ENCODE data around the gene ATP5PO.
"Not testable (repeated sequence)": the region's sequence is repeated elsewhere in the genome, so short reads cannot be mapped to it uniquely, and the experiment has no call there.

Gene ATP5PO

GRCh38 chr21:33897739-33898138 is 17.9 kb downstream of the ATP5PO start:
- DNase-seq = no peak

GRCh38 chr21:33897098-33897497 is 18.5 kb downstream of the ATP5PO start:
- no peak for DNase-seq

GRCh38 chr21:33896691-33897090 is 18.9 kb downstream of the ATP5PO start:
- no peak for DNase-seq

- no peak for DNase-seq
Observed at GRCh38 chr21:33895356-33895755, 20.2 kb downstream of the ATP5PO start.

- DNase-seq = no peak
Observed at GRCh38 chr21:33894736-33895288, 20.8 kb downstream of the ATP5PO start.

GRCh38 chr21:33893917-33894316 is 21.7 kb downstream of the ATP5PO start:
- no peak for DNase-seq

- DNase-seq = no peak
Observed at GRCh38 chr21:33892853-33893252, 22.8 kb downstream of the ATP5PO start.

- no peak for DNase-seq
Observed at GRCh38 chr21:33890187-33890586, 25.4 kb downstream of the ATP5PO start.

GRCh38 chr21:33886321-33886720 is 29.3 kb downstream of the ATP5PO start:
- no peak for DNase-seq

GRCh38 chr21:33885172-33885514 is 30.5 kb downstream of the ATP5PO start:
- DNase-seq = no peak

GRCh38 chr21:33884376-33885171 is 31.0 kb downstream of the ATP5PO start:
- no peak for DNase-seq

GRCh38 chr21:33883118-33883517 is 32.5 kb downstream of the ATP5PO start:
- no peak for DNase-seq

- DNase-seq = no peak
Observed at GRCh38 chr21:33881689-33882440, 33.7 kb downstream of the ATP5PO start.

- no peak for DNase-seq
Observed at GRCh38 chr21:33880626-33881025, 35.0 kb downstream of the ATP5PO start.

GRCh38 chr21:33878824-33879223 is 36.8 kb downstream of the ATP5PO start:
- no peak for DNase-seq

- DNase-seq = no peak
Observed at GRCh38 chr21:33875026-33875695, 40.4 kb downstream of the ATP5PO start.

- no peak for DNase-seq
Observed at GRCh38 chr21:33874161-33874560, 41.4 kb downstream of the ATP5PO start.

- no peak for DNase-seq
Observed at GRCh38 chr21:33872881-33873515, 42.6 kb downstream of the ATP5PO start.

- DNase-seq = no peak
Observed at GRCh38 chr21:33871171-33871570, 44.4 kb downstream of the ATP5PO start.

- no peak for DNase-seq
Observed at GRCh38 chr21:33870768-33871167, 44.8 kb downstream of the ATP5PO start.

GRCh38 chr21:33869873-33870272 is 45.7 kb downstream of the ATP5PO start:
- no peak for DNase-seq

GRCh38 chr21:33867868-33868267 is 47.7 kb downstream of the ATP5PO start:
- DNase-seq = not testable (repeated sequence)

- DNase-seq = no peak
Observed at GRCh38 chr21:33866826-33867225, 48.8 kb downstream of the ATP5PO start.

All from cortex of kidney (tissue), 1 donor.